HEK293T (cell line): ENCODE measurements around the gene GRIN2A.

Source experiments
- CTCF ChIA-PET: fragments of 350-600 bp; formaldehyde crosslinking; extraction: SDS; loops from one replicate; lab custom pipeline; 2021; ENCODE audit warnings: antibody characterized with exemption, inconsistent platforms; lab: Yijun Ruan, JAX
- POLR2A ChIA-PET: fragments of 350-600 bp; formaldehyde crosslinking; extraction: SDS; loops from one replicate; lab custom pipeline; 2020; ENCODE audit warnings: antibody characterized with exemption, inconsistent platforms; lab: Yijun Ruan, JAX
- DNase-seq: peaks from one replicate; pipeline ENCODE4 v3.0.0; 2012; ENCODE audit warnings: mixed read lengths; ENCODE audit errors: extremely low spot score
- ARNT ChIP-seq: fragments of 450-650 bp; IDR thresholded peaks from 2 replicates; pipeline ENCODE4 v1.6.1; 2017; ENCODE audit warnings: mild to moderate bottlenecking
- BHLHE40 ChIP-seq: fragments of 450-650 bp; IDR thresholded peaks from 2 replicates; pipeline ENCODE4 v1.6.1; 2016; ENCODE audit warnings: mild to moderate bottlenecking, moderate library complexity, borderline replicate concordance
- CTBP1 ChIP-seq: fragments of 450-650 bp; IDR thresholded peaks from 2 replicates; pipeline ENCODE4 v1.6.1; 2016; ENCODE audit warnings: borderline replicate concordance
- ELF4 ChIP-seq: fragments of 450-650 bp; IDR thresholded peaks from 2 replicates; pipeline ENCODE4 v1.6.1; 2017; ENCODE audit warnings: antibody characterized with exemption
- FOXA1 ChIP-seq: fragments of 450-650 bp; IDR thresholded peaks from 2 replicates; pipeline ENCODE4 v1.6.1; 2016; ENCODE audit warnings: mild to moderate bottlenecking
- FOXK2 ChIP-seq: fragments of 450-650 bp; IDR thresholded peaks from 2 replicates; pipeline ENCODE4 v1.6.1; 2016; ENCODE audit warnings: mild to moderate bottlenecking
- FOXM1 ChIP-seq: fragments of 450-650 bp; IDR thresholded peaks from 2 replicates; pipeline ENCODE4 v1.6.1; 2017; ENCODE audit warnings: mild to moderate bottlenecking, borderline replicate concordance
- HDGF ChIP-seq: fragments of 450-650 bp; IDR thresholded peaks from 2 replicates; pipeline ENCODE4 v1.6.1; 2017; ENCODE audit warnings: antibody characterized with exemption, borderline replicate concordance
- L3MBTL2 ChIP-seq: fragments of 450-650 bp; conservative IDR thresholded peaks from 2 replicates; pipeline ENCODE4 v1.6.1; 2016; ENCODE audit warnings: mild to moderate bottlenecking
- LEF1 ChIP-seq: fragments of 450-650 bp; IDR thresholded peaks from 2 replicates; pipeline ENCODE4 v1.6.1; 2017; ENCODE audit warnings: mild to moderate bottlenecking, borderline replicate concordance
- NFRKB ChIP-seq: fragments of 450-650 bp; IDR thresholded peaks from 2 replicates; pipeline ENCODE4 v1.6.1; 2016; ENCODE audit warnings: mild to moderate bottlenecking, moderate library complexity
- PKNOX1 ChIP-seq: fragments of 450-650 bp; IDR thresholded peaks from 2 replicates; pipeline ENCODE4 v1.6.1; 2016
- SP1 ChIP-seq: fragments of 450-650 bp; IDR thresholded peaks from 2 replicates; pipeline ENCODE4 v1.6.1; 2017
- SUZ12 ChIP-seq: fragments of 450-650 bp; IDR thresholded peaks from 2 replicates; pipeline ENCODE4 v1.6.1; 2016; ENCODE audit warnings: mild to moderate bottlenecking
- TARDBP ChIP-seq: fragments of 450-650 bp; IDR thresholded peaks from 2 replicates; pipeline ENCODE4 v1.6.1; 2016
- ZNF384 ChIP-seq: fragments of 450-650 bp; IDR thresholded peaks from 2 replicates; pipeline ENCODE4 v1.6.1; 2016

The GRIN2A gene

GRCh38 chr16:9798952-9799580 is 383.2 kb downstream of the GRIN2A start:
- ChIA-PET POLR2A (no interaction called here), CTCF (no interaction called here)
- DNase-seq: no peak
- TF ChIP-seq TARDBP (no peak), CTBP1 (no peak), ELF4 (no peak), BHLHE40 (no peak), SUZ12 (no peak), ZNF384 (no peak), LEF1 (no peak), ARNT (no peak), SP1 (no peak), HDGF (no peak), FOXK2 (no peak), NFRKB (no peak), FOXM1 (no peak), FOXA1 (no peak)

- TF ChIP-seq FOXA1: no peak
- TF ChIP-seq ELF4: no peak
- no peak for TF ChIP-seq NFRKB
- TF ChIP-seq HDGF: no peak
- TF ChIP-seq TARDBP: no peak
- no peak for TF ChIP-seq L3MBTL2
- TF ChIP-seq SUZ12: no peak
- ChIA-PET POLR2A (no interaction called here), CTCF (no interaction called here)
- DNase-seq: no peak
These were observed 383.8 kb downstream of the GRIN2A start for GRCh38 chr16:9798474-9798873.

- TF ChIP-seq LEF1: no peak
- no peak for TF ChIP-seq CTBP1
- no peak for TF ChIP-seq FOXA1
- no peak for TF ChIP-seq ELF4
- TF ChIP-seq ZNF384: no peak
- TF ChIP-seq BHLHE40: no peak
- no peak for TF ChIP-seq FOXK2
- TF ChIP-seq SP1: no peak
- TF ChIP-seq TARDBP: no peak
- no peak for TF ChIP-seq PKNOX1
- no peak for TF ChIP-seq ARNT
- TF ChIP-seq HDGF: no peak
- ChIA-PET POLR2A (no interaction called here), CTCF (no interaction called here)
- DNase-seq: no peak
These were observed 384.9 kb downstream of the GRIN2A start for GRCh38 chr16:9797306-9797705.

GRCh38 chr16:9793623-9794022 is 388.6 kb downstream of the GRIN2A start:
- TF ChIP-seq PKNOX1 (no peak), LEF1 (no peak), CTBP1 (no peak), SUZ12 (no peak)
- ChIA-PET POLR2A (no interaction called here), CTCF (no interaction called here)
- DNase-seq: no peak

- CTCF ChIA-PET: no interaction called here
- POLR2A ChIA-PET: no interaction called here
These were observed 390.7 kb downstream of the GRIN2A start for GRCh38 chr16:9791556-9791955.

GRCh38 chr16:9790199-9790598 is 392.0 kb downstream of the GRIN2A start:
- DNase-seq: no peak
- TF ChIP-seq ARNT: no peak
- no peak for TF ChIP-seq HDGF
- TF ChIP-seq ZNF384: no peak
- no peak for TF ChIP-seq BHLHE40
- TF ChIP-seq ELF4: no peak
- no peak for TF ChIP-seq PKNOX1
- TF ChIP-seq FOXK2: no peak
- no peak for TF ChIP-seq L3MBTL2
- TF ChIP-seq FOXM1: no peak
- ChIA-PET POLR2A (no interaction called here), CTCF (no interaction called here)

More at GRCh38 chr16:9791556-9791955, 390.7 kb downstream of the GRIN2A start:
- TF ChIP-seq ZNF384 (no peak), SP1 (no peak), CTBP1 (no peak), TARDBP (no peak), FOXA1 (no peak), L3MBTL2 (no peak), PKNOX1 (no peak), BHLHE40 (no peak), FOXK2 (no peak), FOXM1 (no peak), LEF1 (no peak)
- DNase-seq: no peak
